Sciatic nerve (tissue), 2 donors: Measurements from ENCODE around the gene NUP62. TPM values are rescaled to one million over a fixed set of nuclear protein-coding genes. Genes with fewer than 3 reads are reported as not detected.

ENCODE experiments used
- ATAC-seq: fragments of 200-7000 bp; cut with Tn5 transposase; one replicate; pipeline ENCODE4 v1.9.1; 2020; ENCODE audit warnings: mild to moderate bottlenecking, moderate library complexity
- DNase-seq: peaks from one replicate; pipeline ENCODE4 v3.0.0-alpha.2; 2020; ENCODE audit warnings: low spot score
- intact Hi-C: fragments of 100-400 bp; cut with DNase I; formaldehyde crosslinking; loops from one replicate; pipeline ENCODE4 v1.14.2; 2022
- total RNA-seq: library from RNA; stranded (reverse); fragmentation: NEBNext Ultra II Directional; extraction: Animal tissue kit (Norgen Biotek cat#: 25700); gene quantifications from one replicate; pipeline ENCODE4 v1.2.1, GENCODE V29; 2021
- donor health status: DM: no; HTN: no; CAD: no.
- donor health status: DM: no; HTN: no; CAD: no.

NUP62 gene
- total RNA-seq, 1 donor from 2014 or later = 37.4 TPM

DNA sequence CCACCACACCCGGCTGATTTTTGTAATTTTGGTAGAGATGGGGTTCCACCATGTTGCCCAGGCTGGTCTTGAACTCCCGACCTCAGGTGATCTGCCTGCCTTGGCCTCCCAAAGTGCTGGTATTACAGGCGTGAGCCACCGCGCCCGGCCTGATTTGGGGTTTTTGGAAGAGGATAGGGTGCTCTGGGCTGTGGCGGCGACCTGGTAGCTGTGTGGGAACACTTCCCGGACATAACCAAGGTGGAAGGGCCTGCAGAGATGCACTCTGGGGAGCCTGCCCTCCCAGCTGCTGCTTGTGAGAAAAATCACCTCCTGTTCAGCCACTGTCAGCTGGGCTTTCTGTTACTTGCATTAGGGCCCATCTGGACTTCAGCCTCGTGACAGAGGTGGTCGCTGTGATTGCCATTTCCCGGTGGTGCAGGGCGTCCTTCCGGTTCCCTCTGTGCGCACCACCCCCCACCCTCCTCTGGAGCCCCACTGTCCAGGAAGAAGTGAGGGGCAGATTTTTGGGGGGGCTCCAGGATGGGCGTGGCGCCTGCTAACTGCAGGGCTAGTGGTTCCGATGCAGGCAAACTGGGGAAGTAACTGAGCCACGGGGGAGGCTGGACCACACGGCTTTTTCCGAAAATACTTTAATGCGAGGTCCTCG, 40.1 kb downstream of the NUP62 start:
- ATAC-seq (no peak), DNase-seq (peak; percentile 67)
- intact Hi-C loops = no loop called here

DNA sequence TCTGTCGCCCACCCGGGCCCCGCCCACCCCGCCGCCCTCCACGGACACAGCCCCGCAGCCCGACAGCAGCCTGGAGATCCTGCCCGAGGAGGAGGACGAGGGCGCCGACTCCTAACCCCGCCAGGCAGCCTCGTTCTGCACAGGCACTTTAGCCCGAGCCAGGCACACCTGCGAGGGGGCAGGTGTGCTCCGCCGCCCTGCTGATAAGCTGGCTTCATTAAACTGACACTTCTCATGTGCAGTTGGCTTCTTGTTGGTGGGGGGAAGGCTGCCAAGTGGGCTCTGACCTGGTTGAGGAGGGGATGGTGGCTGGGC, 40.8 kb downstream of the NUP62 start:
- intact Hi-C loops = no loop called here
- ATAC-seq (no peak), DNase-seq (peak; percentile 55)

DNA sequence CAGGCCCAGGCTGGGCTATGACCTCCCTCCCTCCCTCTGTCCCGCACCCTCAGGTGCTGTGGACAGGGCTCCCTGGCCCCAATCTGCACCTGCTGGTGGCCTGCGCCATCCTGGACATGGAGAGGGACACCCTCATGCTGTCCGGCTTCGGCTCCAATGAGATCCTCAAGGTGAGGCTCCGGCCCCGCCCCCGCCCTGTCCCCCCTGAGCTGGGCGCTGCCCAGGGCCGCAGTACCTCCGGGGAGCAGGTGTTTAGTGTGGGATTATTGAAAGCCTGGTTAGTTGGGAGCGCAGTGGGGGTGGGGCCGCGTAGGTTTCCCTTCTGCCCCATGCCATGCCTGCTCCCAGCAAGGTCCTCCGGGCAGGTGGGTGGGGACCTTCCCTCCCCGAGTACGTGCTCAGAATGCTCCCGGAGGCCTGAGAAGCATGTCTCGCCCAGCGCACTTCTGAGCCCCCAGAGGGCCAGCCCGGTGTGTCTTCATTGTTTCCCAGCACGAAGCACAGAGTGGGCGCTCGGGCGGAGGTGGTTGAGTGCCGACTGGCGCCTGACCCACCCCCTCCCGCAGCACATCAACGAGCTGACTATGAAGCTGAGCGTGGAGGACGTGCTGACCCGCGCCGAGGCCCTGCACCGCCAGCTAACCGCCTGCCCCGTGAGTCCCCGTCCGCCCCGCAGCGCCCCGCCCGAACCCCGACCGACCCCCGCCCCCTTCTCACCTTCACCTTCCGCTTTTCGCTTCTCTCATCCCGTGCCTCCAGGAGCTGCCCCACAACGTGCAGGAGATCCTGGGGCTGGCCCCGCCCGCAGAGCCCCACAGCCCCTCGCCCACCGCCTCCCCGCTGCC, 41.4 kb downstream of the NUP62 start:
- ATAC-seq = no peak
- intact Hi-C loops = no loop called here
- peak; percentile 57 for DNase-seq

DNA sequence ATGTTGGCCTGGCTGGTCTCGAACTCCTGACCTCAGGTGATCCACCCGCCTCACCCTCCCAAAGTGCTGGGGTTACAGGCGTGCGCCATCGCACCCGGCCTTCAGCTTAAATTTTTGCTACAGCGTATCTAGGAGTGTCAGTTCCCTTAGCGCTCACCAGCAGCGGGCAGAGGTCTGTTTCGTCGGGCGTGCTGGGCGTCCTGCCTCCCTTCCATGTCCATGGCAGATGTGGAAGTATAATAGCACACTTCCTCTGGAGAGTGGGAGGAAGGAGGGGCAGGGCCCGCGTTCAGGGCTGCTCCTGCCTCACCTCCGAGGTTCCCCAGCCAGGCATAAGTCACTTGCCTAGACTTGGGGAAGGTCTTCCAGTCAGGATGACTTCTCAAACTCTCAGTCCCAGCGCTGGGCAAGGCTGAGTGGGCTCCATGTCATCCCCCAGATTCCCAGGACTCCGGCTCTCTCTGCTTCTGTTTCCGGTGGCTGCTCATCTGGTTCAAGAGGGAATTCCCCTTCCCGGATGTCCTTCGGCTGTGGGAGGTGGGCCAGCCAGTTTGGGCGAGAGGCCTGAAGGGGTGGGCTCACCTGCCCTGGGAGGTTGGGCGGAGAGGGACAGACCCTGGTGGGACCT, 42.2 kb downstream of the NUP62 start:
- DNase-seq = peak; percentile 64
- intact Hi-C loops = no loop called here
- no peak for ATAC-seq

DNA sequence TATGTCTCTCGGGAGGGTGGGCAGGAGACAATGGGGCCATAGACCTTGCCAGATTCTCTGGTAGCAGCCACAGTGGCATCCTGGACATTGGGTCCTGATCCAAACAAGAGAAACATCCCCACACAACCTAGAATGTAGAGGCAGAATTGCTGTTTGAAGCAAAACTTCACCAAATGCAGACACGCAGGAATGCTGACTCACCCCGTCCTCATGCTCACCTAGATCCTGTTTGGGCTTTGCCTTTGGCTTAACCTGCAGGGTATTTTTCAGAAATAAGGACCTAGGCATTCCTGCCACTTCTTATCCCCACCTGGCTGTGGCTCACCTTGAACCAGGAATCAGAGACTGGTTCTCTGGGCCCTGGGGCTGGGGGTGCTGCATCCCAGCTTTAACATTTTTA, 44.5 kb downstream of the NUP62 start:
- DNase-seq (no peak), ATAC-seq (no peak)
- intact Hi-C loops = no loop called here

DNA sequence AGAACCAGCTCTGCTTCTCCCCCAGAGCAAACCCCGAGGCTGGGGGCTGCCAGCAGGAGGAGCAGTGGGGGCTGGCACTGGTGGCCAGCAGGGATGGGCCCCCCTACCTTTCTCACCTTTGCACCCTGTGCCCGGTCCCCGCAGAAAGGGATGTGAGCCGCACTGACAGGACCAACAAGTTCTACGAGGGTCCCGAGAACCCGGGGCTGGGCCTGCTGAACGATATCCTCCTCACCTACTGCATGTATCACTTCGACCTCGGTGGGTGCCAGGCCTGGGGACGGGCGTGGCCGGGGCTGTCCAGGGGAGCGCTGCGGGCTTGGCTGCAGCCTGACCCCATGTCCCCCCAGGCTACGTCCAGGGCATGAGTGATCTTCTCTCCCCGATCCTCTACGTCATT, 45.2 kb downstream of the NUP62 start:
- peak; percentile 63 for DNase-seq
- intact Hi-C loops = no loop called here

DNA sequence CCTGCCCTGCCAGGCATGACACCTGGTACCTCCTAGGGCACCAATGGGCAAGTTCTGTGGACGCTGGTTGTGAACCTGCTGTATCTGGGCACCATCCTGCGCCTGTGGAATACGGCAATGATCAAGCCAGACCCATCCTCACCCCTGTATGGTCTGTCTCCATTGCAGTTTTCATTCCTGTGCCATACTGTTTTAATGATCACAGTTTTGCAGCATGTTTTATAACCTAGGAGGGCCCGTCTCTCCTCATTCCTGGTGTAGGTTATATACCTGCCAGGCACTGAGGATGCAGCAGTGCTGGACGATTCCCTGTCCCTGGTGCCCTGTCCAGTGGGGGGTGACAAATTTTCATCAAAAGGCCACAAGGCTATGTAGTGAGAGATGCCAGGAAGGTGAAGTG, 46.2 kb downstream of the NUP62 start:
- ATAC-seq (no peak), DNase-seq (no peak)
- intact Hi-C loops = no loop called here

More for the DNA sequence above, 45.2 kb downstream of the NUP62 start:
- no peak for ATAC-seq

DNA sequence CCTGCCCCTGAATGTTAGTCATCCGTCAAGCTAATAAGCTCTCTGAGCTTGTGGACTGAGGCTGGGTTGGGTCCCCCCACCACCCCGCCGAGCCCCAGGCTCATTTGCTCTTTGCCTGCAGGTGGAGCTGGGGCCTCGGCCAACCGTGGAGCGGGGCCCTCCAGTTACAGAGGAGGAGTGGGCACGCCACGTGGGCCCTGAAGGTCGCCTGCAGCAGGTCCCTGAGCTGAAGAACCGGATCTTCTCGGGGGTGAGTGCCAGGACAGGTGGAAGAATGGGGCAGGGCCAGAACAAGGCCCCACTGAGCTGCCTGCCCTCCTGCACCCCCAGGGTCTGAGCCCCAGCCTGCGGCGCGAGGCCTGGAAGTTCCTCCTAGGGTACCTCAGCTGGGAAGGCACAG, 46.7 kb downstream of the NUP62 start:
- intact Hi-C loops = no loop called here
- no peak for ATAC-seq
- DNase-seq = peak; percentile 55

DNA sequence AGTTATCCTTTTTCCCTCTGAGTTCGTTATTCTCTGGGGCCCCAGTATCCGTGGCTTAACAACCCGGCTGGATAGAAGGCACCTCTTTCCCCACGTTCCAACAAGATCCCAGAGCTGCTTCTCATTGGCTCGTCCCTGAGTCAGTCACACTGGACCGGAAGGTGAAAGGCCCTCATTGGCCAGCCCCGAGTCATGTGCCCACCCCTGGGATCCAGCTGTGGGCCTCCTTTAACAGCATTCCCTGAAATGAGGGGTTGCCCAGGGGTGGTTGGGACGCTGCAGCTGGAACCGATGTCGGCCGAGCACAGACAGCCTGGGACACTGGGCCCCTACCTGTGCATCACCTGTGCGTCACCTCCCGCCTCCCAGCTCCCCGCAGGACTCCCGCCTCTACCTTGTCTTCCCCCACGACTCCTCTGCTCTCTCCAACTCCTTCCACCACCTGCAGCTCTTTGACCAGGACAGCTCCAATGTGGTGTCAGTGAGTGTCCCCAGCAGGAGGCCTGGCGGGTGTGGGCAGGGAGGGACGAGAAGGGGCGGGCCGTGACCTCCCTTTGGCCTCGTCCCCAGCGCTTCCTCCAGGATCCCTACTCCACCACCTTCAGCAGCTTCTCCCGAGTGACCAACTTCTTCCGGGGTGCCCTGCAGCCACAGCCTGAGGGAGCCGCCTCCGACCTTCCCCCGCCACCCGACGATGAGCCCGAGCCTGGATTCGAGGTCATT, 47.5 kb downstream of the NUP62 start:
- ATAC-seq = no peak
- intact Hi-C loops = no loop called here
- DNase-seq = peak; percentile 60

DNA sequence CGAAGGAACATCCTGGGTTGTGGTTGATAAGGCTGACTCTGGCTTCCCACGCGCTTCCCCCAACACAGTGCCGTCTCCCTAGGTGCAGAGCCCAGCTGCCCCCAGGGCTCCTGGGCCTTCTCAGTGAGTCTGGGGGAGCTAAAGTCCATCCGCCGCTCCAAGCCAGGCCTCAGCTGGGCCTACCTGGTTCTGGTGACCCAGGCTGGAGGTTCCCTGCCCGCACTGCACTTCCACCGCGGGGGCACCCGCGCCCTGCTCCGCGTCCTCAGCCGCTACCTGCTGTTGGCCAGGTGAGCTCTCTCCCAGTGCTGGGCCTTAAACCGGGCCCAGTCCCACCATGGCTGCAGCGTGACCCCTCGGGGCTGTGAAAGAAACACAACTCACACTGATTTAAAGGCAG, 48.1 kb downstream of the NUP62 start:
- DNase-seq (peak; percentile 58), ATAC-seq (no peak)
- intact Hi-C loops = no loop called here

DNA sequence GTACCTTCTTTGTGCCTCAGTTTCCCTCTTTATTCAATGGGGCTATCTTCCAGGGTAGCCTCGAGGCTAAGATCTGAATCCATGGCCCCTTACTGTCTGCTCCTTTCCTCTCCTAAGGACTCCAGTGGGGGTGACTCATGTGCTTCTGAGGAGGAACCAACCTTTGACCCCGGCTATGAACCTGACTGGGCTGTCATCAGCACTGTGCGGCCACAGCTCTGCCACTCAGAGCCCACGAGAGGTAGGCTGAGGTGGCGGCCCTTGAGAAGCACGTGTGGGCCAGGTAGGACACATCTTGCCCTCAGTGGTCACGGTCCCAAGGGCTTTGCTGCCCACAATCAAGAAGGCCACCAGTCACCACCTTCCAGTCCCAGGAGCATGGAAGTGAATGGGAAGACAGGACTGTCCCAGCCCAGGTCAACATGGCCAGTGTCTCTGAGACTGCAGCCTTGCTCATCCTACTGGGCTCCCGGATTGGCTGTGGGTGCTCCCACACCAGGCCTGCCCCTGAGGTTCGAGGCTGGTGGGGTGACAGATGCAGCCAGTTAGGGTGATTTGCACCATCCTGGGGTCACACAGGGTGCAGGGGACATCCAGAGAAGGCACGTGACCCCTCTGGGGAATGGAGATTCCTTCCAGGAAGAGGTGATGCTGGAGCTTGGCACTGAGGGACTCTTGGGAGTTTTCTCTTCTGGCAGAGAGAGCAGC, 49.0 kb downstream of the NUP62 start:
- peak; percentile 56 for DNase-seq
- intact Hi-C loops = no loop called here
- no peak for ATAC-seq

DNA sequence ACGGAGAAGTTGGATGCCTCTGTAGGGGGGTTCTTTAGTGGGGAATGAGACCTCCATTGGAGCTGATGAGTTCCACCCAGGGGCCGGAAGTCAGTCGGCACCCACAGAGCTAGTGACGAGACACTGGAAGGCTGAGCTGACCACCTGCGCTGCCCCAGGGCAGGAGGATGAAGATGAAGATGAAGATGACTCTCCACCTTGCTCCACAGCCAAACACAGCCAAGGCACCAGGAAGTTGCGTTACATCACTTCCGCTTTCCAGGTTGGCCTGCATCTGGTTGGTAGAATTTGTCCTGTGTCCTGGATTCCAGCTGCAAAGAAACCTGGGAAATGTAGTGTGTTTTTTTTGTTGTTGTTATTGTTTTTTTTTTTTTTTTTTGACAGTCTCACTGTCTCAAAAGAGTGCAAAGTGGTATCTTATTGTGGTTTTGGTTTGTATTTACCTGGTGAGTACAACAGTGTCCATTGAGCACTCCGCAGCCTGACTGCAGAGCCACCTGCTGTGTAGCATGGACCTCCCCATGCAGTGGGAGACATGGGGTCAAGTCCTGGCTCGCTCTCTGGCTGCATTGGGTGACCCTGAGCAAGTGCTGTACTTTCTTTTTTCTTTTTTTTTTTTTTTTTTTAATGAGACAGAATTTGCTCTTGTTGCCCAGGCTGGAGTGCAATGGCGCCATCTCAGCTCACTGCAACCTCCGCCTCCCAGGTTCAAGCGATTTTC, 49.9 kb downstream of the NUP62 start:
- DNase-seq (peak; percentile 59), ATAC-seq (no peak)
- intact Hi-C loops = no loop called here

DNA sequence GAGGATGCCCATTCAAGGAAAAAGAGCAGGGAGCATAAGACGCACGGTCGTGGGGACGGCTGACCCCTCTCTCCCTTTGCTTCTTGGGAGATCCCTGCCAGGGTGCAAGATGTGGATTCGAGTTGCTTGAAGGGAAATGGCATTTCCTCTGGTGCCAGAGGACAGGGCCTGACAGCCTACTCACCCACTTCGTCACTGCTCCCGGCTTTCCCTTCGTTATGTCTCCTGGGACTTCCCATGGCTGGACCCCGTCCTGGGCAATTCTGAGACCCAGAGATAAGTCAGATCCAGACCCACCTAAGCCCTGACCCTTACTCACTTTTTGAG, 50.6 kb downstream of the NUP62 start:
- DNase-seq = no peak
- intact Hi-C loops = no loop called here
- ATAC-seq = no peak

DNA sequence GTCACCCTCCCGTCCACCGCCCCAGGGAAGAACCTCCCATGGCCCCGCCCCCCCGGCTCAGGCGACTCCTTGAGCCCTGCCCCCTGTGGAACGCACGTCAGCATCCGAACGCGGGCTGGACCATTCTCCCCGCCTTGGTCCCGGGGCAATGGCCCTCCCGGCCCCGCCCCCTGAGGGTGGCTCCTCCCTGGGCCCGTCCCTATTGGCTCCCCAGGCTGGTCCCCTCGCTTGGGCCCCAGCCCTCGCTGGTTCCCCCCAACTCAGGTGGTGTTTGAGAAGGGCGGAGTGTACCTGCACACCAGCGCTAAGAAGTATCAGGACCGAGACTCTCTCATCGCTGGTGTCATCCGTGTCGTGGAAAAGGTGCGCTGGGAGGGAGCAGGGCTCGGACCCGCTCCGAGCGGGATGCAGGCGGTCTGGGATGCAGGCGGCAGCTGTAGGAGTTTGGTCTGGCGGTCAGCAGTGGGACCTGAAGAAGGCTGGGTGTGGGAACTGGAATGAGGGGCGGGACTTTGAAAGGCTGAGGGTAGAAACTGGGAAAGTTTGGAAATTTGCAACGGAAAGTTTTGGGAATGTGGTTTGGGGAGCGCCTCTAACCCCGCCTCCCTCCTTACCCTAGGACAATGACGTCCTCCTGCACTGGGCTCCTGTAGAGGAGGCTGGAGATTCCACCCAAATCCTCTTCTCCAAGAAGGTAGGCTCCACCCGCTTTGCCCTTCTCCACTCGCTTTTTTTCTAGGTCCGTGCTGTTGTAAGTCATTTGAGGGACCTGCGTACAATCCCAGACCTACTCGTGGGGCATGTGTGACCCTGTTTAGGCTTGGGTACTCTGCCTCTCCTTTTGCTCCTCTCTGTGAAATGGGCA, 51.2 kb downstream of the NUP62 start:
- intact Hi-C loops = no loop called here
- peak; percentile 85 for ATAC-seq

DNA sequence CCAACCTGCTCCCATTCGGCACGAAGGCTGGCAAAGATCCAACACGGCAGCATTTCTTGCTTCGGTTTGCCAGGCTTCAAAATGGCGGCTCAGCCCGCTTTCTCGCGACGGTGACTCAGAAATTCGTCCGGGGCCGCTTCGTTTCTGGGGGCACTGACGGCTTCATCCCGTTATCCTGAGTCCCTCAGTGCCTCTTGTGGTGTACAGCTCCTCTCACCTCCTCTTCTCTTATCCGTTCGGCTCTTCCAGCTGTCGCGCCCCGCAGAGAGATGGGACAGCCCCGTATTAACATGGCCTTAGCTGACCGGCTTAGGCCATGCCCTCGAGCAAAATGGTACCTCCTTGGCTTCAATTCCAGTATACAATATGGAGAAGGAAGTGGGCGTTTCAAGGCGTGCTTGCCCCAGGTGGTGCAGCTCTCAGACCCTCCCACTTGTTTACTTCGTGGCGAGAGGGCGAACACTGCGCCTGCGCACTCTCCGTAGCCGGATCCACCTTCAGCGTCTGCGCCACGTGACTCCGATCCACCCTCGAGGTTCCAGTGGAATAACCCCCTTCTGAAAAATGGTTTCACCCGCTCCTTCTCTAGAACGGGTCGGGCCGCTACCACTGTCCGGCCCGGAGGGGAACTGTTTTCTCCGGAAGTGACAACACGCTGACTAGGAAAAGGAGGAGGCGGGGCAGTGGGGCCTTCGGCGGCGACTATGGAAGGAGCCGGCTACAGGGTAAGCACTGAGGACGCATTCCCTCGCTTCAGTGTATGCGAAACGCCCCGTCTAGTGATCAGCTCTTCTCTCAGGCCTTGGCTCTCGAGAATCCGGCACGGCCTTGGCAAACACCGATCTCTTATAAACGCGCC, 52.1 kb downstream of the NUP62 start, which contains the start of the genes AKT1S1 and TBC1D17:
Gene AKT1S1 (minus strand): TSS at position 336 of the 859 bp plus-strand sequence. CDS start 4,060 bp downstream, outside the sequence.
Gene TBC1D17 (plus strand): TSS at position 683 of the 859 bp plus-strand sequence. CDS start 22 bp downstream, at position 705.
- ATAC-seq (peak; percentile 87), DNase-seq (peak; percentile 99)
- intact Hi-C loops = no loop called here

More for the DNA sequence above, 51.2 kb downstream of the NUP62 start:
- peak; percentile 99 for DNase-seq

DNA sequence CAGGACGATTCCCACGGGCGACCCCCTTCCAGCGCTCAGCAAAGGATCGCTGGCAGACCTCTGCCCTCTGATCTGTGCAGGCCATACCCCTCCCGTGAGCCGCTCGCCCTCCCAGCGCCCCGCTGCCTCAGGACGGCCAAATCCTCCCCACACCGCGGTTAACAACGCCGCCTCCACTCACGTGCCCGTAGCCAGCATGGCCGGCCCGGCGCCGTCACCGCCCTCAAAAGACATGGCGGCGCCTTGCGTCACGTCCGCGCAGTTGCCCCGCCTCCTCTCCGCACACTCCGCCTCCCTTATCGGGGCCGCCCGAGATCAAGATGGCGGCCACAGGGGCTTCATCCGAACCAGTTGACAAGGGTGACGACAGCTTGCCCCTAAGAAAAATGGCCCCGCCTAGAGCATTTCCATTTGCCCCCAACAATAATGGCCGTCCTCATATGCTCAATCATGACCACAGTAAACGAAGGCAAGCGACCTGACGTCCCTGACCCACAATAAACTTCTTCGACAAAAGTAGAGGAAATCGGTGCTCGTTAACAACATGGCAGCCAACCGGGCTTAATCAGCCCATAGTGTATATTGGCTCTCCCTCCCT, 52.8 kb downstream of the NUP62 start:
- DNase-seq (peak; percentile 98), ATAC-seq (peak; percentile 85)
- intact Hi-C loops = no loop called here
